Measurements from ENCODE around the gene GPSM1. TPM values are rescaled to one million over a fixed set of nuclear protein-coding genes. Genes with fewer than 3 reads are reported as not detected.

Gene GPSM1
- total and polyA plus RNA-seq, 10 donors = 4.5 to 27.9 (median 12.5) TPM

DNA sequence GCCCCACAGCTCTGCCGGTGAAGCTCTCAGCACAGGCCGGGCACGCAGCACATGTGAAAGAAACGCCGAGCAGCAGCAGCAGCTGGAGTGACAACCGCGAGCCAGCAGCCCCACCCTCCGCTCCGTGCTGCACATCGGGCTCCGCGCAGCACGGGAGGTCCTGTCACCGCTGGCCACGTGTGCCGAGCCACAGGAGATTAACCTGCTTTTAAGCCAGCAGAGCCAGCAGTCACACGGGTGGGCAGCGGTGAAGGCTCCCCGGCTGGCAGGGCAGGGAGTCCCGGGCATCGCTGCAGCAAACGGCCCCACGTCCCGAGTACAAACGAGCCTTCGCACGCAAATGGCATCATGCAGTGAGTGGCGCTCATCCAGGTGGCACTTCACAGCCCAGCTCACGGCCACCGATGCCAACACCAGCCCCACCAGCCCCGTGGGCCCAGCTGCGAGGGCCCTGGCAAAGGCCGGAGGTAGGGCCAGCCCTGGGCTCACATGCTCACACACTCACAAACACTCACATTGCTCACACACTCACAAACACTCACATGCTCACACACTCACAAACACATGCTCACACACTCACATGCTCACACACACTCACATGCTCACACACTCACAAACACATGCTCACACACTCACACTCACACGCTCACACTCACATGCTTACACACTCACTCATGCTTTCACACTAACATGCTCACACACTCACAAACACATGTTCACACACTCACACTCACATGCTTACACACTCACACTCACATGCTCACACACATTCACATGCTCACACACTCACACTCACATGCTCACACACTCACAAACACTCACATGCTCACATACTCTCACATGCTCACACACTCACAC, 34.5 kb upstream of the GPSM1 start:
- Histone ChIP-seq H3K4me1 (peaks cover 0 to 15% (median 9%) of the 10 kb centered on the region in 6 donors), H3K27ac (no peak overlapping the region), H3K9me3 (no peaks in the 10 kb centered on the region), H3K4me3 (no peak overlapping the region), H3K36me3 (no peaks in the 10 kb centered on the region), H3K27me3 (replicated peaks in 1 of 7) (peaks cover 0 to 16% (median 0%) of the 10 kb centered on the region in 7 donors)
- intact Hi-C loops (cut with DNase I; ENCODE audit: low total_unique reads) = no loop called here
- WGBS, 5 donors = 83 to 88% (median 85%) methylated on average over 10 to 34 of the region's 34 CpGs
- no peak for DNase-seq
- TF ChIP-seq POLR2A (IDR thresholded peaks at IDR 0.05) (no peak), POLR2AphosphoS5 (IDR thresholded peaks at IDR 0.05) (no peak)
- TF ChIP-seq, protein P1, sequence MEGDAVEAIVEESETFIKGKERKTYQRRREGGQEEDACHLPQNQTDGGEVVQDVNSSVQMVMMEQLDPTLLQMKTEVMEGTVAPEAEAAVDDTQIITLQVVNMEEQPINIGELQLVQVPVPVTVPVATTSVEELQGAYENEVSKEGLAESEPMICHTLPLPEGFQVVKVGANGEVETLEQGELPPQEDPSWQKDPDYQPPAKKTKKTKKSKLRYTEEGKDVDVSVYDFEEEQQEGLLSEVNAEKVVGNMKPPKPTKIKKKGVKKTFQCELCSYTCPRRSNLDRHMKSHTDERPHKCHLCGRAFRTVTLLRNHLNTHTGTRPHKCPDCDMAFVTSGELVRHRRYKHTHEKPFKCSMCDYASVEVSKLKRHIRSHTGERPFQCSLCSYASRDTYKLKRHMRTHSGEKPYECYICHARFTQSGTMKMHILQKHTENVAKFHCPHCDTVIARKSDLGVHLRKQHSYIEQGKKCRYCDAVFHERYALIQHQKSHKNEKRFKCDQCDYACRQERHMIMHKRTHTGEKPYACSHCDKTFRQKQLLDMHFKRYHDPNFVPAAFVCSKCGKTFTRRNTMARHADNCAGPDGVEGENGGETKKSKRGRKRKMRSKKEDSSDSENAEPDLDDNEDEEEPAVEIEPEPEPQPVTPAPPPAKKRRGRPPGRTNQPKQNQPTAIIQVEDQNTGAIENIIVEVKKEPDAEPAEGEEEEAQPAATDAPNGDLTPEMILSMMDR (IDR thresholded peaks at IDR 0.05 in 8 of 11, conservative IDR thresholded peaks at IDR 0.05 in 3 of 11) = no peak

DNA sequence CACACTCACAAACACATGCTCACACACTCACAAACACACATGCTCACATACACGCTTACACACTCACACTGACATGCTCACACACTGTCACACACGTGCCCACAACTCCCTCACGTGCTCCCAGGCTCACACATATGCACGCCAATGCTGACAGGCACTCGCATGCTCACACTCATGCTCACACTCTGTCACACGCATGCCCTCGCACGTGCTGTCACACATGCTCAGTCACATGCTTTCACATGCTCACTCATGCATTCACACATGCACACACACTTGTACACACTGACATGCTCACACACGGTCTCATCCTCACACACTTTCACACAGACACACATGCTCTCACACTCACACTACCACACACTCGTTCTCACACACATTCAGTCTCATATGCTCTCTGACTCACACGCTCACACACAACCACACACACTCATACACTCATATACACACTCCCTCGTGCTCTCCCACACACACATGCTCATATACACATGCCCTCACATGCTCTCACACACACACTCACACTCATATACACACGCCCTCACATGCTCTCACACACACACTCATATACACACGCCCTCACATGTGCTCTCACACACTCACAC, 33.8 kb upstream of the GPSM1 start:
- no peak for TF ChIP-seq POLR2AphosphoS5 (IDR thresholded peaks at IDR 0.05)
- no peak for TF ChIP-seq POLR2A (IDR thresholded peaks at IDR 0.05)
- TF ChIP-seq, protein P1 (IDR thresholded peaks at IDR 0.05 in 8 of 11, conservative IDR thresholded peaks at IDR 0.05 in 3 of 11) = no peak
- DNase-seq = no peak
- WGBS, 5 donors = 82 to 87% (median 84%) methylated on average over 14 of the region's 14 CpGs
- peaks cover 0 to 16% (median 9%) of the 10 kb centered on the region in 6 donors for H3K4me1 ChIP-seq
- H3K36me3 ChIP-seq = no peaks in the 10 kb centered on the region
- H3K27ac ChIP-seq = no peak overlapping the region
- H3K4me3 ChIP-seq = no peak overlapping the region
- H3K9me3 ChIP-seq = no peaks in the 10 kb centered on the region
- H3K27me3 ChIP-seq (replicated peaks in 1 of 7) = peaks cover 0 to 8% (median 0%) of the 10 kb centered on the region in 7 donors
- intact Hi-C loops (cut with DNase I; ENCODE audit: low total_unique reads) = no loop called here

DNA sequence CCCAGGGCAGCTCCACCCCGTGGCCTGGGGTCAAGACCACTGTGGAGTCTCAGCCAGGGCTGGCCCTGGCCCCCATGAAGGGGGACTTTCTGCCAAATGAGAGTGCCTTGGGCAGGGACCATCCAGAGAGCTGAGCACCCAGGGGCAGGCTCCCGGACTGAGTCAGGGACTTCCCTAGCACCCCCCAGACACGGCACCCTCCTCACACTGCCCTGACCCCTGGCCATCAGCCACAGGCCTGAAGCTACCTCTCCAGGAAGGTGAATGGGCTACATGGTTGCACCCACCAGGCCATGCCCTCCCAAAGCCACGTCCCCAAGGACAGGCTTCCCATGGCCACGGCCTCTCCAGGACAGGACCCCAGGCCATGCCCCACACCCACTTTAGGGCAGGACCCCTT, 32.9 kb upstream of the GPSM1 start:
- Histone ChIP-seq H3K4me3 (no peak overlapping the region), H3K27ac (no peak overlapping the region), H3K36me3 (no peaks in the 10 kb centered on the region), H3K9me3 (no peaks in the 10 kb centered on the region), H3K4me1 (peaks cover 0 to 16% (median 9%) of the 10 kb centered on the region in 6 donors), H3K27me3 (replicated peaks in 1 of 7) (peaks cover 0 to 7% (median 0%) of the 10 kb centered on the region in 7 donors)
- 68 to 85% (median 78%) methylated on average over 5 of the region's 5 CpGs for WGBS, 5 donors
- TF ChIP-seq POLR2AphosphoS5 (IDR thresholded peaks at IDR 0.05) (no peak), POLR2A (IDR thresholded peaks at IDR 0.05) (no peak)
- TF ChIP-seq, protein P1 (IDR thresholded peaks at IDR 0.05 in 8 of 11, conservative IDR thresholded peaks at IDR 0.05 in 3 of 11) = no peak
- intact Hi-C loops (cut with DNase I; ENCODE audit: low total_unique reads) = no loop called here
- DNase-seq = no peak

DNA sequence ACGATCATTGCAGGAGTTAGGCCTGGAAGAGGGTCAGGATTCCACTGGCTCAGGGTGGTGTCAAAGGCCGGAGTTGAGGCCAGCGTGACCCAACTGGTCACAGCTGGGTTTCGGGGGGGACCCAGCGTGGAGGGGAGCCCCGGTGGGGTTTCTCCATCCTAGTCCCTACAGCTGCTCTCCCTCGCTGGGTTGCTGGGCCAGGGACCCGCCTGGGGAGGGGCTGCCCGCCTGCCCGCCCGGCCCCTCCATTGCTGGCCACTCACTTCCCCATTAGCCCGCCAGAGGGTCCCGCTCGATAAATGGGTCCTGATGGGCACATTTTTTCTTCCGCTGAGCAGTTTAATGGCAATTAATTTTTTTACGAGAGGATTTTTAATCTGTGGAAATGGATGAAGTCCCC, 32.3 kb upstream of the GPSM1 start:
- 90 to 95% (median 93%) methylated on average over 16 of the region's 16 CpGs for WGBS, 5 donors

More for the DNA sequence above, 32.3 kb upstream of the GPSM1 start:
- no peak overlapping the region for H3K4me3 ChIP-seq
- peaks cover 0 to 7% (median 0%) of the 10 kb centered on the region in 7 donors for H3K27me3 ChIP-seq (replicated peaks in 1 of 7)
- no peaks in the 10 kb centered on the region for H3K36me3 ChIP-seq
- H3K9me3 ChIP-seq = no peaks in the 10 kb centered on the region
- intact Hi-C loops (cut with DNase I; ENCODE audit: low total_unique reads) = no loop called here
- TF ChIP-seq, protein P1 (IDR thresholded peaks at IDR 0.05 in 8 of 11, conservative IDR thresholded peaks at IDR 0.05 in 3 of 11) = no peak
- TF ChIP-seq POLR2A (IDR thresholded peaks at IDR 0.05) = no peak
- no peak for DNase-seq
- H3K4me1 ChIP-seq = peaks cover 0 to 16% (median 9%) of the 10 kb centered on the region in 6 donors
- no peak overlapping the region for H3K27ac ChIP-seq
